HEK293 (cell line): ENCODE data around the gene JMJD4.

Experiments used
- CTCF ChIP-seq: fragments of 450-650 bp; formaldehyde crosslinking; IDR thresholded peaks from 2 replicates; pipeline ENCODE4 v1.5.1; 2016; ENCODE audit warnings: missing biosample characterization, missing genetic modification characterization
- REPIN1 ChIP-seq: fragments of 450-650 bp; formaldehyde crosslinking; IDR thresholded peaks from 2 replicates; pipeline ENCODE4 v1.5.1; 2017; ENCODE audit warnings: missing biosample characterization, missing genetic modification characterization, low read depth
- TRIM28 ChIP-seq: IDR thresholded peaks from 2 replicates; pipeline ENCODE4 v1.6.1; 2011; ENCODE audit warnings: low read length, control low read depth, borderline replicate concordance
- ZBTB26 ChIP-seq: fragments of 450-650 bp; formaldehyde crosslinking; optimal IDR thresholded peaks from 2 replicates; pipeline ENCODE3; 2016; ENCODE audit warnings: missing biosample characterization, mild to moderate bottlenecking, missing genetic modification characterization
- ZNF24 ChIP-seq: fragments of 450-650 bp; formaldehyde crosslinking; IDR thresholded peaks from 2 replicates; pipeline ENCODE4 v1.5.1; 2016; ENCODE audit warnings: missing biosample characterization, missing genetic modification characterization
- ZNF792 ChIP-seq: fragments of 450-650 bp; formaldehyde crosslinking; IDR thresholded peaks from 2 replicates; pipeline ENCODE4 v1.5.1; 2016; ENCODE audit warnings: missing biosample characterization, missing genetic modification characterization
- TF ChIP-seq, protein P1 (sequence below): fragments of 450-650 bp; formaldehyde crosslinking; IDR thresholded peaks from 2 replicates; pipeline ENCODE4 v1.5.1; 2016; ENCODE audit warnings: missing biosample characterization, missing genetic modification characterization

DNA sequence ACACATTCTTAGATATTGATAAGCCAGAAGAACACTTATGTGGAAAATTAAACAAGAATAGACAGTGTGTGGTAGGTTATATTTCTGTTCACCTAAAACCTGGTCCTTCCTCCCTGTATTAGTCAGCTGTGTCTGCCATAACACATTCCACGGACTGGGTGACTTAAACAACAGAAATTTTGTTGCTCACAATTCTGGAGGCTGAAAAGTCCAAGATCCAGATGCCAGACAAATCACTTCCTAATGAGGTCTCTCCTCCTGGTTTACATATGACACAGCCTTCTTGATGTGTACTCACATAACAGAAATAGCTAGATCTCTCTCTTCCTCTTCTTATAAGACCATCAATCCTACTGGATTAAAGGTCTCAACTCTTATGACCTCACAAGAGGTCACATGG, 25.7 kb downstream of the JMJD4 start:
- TF ChIP-seq, protein P1, sequence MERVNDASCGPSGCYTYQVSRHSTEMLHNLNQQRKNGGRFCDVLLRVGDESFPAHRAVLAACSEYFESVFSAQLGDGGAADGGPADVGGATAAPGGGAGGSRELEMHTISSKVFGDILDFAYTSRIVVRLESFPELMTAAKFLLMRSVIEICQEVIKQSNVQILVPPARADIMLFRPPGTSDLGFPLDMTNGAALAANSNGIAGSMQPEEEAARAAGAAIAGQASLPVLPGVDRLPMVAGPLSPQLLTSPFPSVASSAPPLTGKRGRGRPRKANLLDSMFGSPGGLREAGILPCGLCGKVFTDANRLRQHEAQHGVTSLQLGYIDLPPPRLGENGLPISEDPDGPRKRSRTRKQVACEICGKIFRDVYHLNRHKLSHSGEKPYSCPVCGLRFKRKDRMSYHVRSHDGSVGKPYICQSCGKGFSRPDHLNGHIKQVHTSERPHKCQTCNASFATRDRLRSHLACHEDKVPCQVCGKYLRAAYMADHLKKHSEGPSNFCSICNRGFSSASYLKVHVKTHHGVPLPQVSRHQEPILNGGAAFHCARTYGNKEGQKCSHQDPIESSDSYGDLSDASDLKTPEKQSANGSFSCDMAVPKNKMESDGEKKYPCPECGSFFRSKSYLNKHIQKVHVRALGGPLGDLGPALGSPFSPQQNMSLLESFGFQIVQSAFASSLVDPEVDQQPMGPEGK (tag by site-specific recombination) = no peak
- TF ChIP-seq CTCF (tag by site-specific recombination) = no peak
- TF ChIP-seq TRIM28 = no peak
- no peak for TF ChIP-seq ZNF24 (tag by site-specific recombination)
- TF ChIP-seq ZBTB26 (tag by site-specific recombination) = no peak
- no peak for TF ChIP-seq ZNF792 (tag by site-specific recombination)
- no peak for TF ChIP-seq REPIN1 (tag by site-specific recombination)
